GM10266 (cell line): ENCODE measurements around the gene ZNF311.

ENCODE experiments used
- DNase-seq: peaks from one replicate; pipeline ENCODE4 v3.0.0; 2012; ENCODE audit errors: extremely low spot score
- TF ChIP-seq, protein P1 (sequence below): IDR thresholded peaks from 2 replicates; pipeline ENCODE4 v1.5.1; 2012; ENCODE audit warnings: mild to moderate bottlenecking, low read depth; ENCODE audit not compliant: control insufficient read depth, insufficient read depth; ENCODE audit errors: missing control alignments

The ZNF311 gene

DNA sequence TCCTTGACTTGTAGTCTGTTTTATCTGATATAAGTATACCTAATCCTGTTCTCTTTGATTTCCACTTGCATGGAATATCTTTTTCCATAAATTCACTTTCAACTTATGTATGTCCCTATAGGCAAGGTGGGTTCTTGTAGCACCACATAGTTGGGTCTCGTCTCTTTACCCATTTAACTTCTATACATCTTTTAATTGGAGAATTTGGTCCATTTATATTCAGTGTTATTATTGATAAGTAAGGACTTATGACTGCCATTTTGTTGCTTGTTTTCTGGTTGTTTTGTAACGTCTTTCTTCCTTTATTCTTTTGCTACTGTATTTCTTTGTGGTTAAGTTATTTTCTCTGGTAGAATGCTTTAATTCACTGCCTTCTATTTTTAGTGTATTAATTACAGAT is 14.5 kb upstream of the ZNF311 start:
- no peak for DNase-seq
- TF ChIP-seq, protein P1, sequence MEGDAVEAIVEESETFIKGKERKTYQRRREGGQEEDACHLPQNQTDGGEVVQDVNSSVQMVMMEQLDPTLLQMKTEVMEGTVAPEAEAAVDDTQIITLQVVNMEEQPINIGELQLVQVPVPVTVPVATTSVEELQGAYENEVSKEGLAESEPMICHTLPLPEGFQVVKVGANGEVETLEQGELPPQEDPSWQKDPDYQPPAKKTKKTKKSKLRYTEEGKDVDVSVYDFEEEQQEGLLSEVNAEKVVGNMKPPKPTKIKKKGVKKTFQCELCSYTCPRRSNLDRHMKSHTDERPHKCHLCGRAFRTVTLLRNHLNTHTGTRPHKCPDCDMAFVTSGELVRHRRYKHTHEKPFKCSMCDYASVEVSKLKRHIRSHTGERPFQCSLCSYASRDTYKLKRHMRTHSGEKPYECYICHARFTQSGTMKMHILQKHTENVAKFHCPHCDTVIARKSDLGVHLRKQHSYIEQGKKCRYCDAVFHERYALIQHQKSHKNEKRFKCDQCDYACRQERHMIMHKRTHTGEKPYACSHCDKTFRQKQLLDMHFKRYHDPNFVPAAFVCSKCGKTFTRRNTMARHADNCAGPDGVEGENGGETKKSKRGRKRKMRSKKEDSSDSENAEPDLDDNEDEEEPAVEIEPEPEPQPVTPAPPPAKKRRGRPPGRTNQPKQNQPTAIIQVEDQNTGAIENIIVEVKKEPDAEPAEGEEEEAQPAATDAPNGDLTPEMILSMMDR, result no peak

DNA sequence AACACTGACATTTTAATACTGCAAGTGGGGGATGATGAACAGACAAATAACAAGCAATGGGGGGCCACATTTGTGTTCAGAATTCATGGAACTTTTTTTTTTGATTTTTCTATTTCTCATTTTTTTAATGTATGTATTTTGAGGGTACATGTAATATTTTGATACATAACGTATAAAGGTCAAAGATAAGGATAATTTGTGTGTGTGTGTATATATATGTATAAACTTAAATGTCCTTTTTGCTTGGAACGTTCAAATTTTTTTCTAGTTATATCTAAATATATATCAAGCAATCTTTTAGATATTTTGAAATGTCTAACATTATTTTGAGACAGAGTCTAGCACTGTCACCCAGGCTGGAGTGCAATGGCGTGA is 12.3 kb upstream of the ZNF311 start:
- TF ChIP-seq, protein P1, result no peak
- DNase-seq, result no peak

DNA sequence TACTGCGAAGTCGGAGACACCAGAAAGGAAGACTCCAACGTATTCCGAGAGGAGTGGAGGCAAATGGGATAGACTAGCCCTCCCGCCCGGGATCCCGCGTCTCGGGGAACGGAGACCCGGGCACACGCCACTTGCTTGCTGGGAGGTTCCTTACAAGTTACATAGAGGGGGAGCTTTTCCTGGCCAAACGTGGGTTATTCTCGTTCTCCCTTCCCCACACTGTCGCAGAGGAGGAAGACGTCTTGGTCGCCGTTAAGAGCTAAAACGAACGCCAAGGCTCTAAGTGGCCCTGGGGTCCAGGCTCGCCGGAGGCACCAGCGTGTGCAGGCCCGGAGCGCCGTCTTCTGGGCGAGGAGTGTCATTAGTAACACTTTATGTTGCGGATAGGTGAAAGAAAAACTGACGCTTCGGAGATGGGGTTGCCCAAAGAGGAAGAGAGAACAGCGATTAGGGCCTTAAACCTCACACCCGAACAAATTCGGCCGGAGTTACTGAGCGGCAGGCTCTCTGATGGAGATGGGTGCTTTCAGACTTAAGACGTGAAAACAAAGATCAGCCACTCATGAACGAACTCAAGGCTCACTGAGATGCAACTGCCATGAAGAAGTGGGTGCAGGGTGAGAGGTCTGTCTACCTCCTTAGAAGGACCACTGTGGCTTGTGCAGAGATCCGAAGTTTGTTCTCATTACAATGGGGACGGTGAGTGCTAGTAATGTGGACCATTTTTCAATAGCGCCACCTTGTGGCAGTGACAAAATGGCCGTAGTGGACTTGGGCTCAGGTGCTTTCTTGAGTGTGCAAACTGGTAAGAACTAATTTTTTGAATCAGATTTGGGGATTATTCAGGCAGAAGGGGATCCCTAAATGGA is 11.7 kb upstream of the ZNF311 start:
- TF ChIP-seq, protein P1, result peak; percentile 90

DNA sequence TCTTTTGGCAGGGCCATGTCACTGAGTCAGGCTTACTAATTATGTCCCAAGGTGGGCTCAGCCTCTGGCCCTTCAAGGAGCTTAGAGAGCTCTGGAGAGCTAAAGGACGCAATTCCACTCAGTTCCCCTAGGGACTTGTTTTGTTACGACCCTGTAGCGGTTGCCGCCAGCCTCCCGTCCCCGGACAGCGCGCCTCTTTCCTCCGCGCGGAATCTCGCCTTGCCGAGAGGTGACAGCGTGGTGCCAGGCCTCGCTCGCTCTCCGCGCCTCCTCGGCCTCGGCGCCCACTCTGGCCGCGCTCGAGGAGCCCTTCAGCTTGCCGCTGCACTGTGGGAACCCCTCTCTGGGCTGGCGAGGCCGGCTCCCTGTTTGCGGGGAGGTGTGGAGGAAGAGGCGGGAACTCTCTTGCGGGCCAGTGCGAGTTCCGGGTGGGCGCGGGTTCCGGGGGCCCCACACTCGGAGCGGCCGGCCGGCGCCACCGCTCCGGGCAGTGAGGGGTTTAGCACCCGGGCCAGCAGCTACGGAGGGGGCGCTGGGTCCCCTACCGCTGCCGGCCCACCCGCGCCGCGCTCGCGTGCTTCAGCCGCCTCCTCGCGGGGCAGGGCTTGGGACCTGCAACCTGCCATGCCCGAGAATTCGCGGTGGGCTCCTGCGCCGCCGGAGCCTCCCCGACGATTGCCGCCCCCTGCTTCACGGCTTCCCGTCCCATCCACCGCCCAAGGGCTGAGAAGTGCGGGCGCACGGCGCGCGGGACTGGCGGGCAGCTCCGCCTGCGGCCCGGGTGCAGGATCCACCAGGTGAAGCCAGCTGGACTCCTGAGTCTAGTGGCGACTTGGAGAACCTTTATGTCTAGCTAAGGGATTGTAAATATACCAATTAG is 9.9 kb upstream of the ZNF311 start:
- TF ChIP-seq, protein P1, result no peak
- no peak for DNase-seq

More for the DNA sequence above, 11.7 kb upstream of the ZNF311 start:
- DNase-seq, result peak; percentile 83

DNA sequence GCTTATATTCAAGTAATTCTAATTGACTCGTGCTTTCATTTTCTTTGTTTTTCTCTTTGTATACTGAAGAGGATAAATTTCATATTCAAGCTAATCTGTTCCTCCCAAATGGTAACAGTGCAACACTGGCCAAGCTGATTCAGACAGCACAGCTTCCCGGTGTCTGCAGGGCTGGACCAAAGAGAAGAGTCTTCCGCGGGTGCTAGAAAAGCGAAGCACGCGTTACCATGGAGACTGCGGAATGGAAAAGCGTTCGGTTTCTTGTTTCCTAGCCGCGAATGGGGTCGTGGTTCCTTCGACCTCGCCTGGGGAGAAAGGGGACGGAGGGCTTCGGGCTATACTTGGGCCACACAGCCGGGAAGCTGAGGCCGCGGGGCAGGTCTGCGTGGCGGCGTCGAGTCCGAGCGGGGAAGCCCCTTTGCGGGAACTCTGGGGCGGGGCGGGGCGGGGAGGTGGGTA is 6.2 kb upstream of the ZNF311 start:
- peak; percentile 43 for DNase-seq
- TF ChIP-seq, protein P1, result no peak

DNA sequence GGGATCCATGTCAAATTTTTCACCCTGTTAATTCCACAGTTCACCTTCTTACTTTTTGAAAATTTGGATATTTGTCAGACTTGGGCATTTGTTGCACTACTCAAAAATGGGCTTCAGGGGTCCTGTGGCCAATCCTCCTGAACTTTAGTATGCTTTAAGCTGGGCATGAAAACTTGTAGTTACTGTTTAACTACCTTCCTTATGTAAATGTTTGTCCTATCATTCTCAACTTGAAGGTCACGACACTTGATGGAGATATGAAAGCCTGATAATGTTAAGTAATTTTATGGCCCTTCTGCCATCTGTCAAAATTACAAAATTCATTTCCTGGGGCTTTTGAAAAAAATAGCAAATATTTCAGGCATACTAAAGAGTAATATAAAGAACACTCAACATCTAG is 4.2 kb upstream of the ZNF311 start:
- no peak for DNase-seq
- TF ChIP-seq, protein P1, result no peak

DNA sequence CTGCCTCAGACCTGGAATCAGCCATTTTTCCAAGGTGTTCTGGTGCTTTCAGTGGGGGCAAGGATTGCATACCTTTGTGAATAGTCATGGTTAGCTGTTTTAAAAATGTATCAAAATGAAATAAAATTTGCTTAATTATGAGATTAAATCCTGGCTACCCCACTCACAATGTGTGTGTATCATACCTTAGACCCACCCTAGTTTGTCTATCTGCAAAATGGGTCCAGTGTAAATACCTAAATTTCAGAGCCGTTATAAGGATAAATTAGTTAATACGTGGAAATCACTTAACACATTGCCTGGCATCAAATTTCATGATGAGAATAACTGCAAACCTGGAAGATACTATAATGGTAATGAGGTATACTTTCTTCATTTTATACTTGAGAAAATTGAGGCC is 3.0 kb upstream of the ZNF311 start:
- DNase-seq, result no peak

More for the DNA sequence above, 3.0 kb upstream of the ZNF311 start:
- TF ChIP-seq, protein P1, result no peak
